PFSK-1 (cell line): ENCODE results near the gene PPP2R2D.

ENCODE experiments used
- FOXP2 ChIP-seq: optimal IDR thresholded peaks from 2 replicates; pipeline ENCODE3; 2011; ENCODE audit warnings: borderline replicate concordance, control low read depth, inconsistent platforms; ENCODE audit not compliant: insufficient read depth; ENCODE audit errors: extremely low read length, extremely low read depth
- POLR2AphosphoS5 ChIP-seq: IDR thresholded peaks from 2 replicates; pipeline ENCODE4 v1.6.1; 2012; ENCODE audit warnings: low read depth, mild to moderate bottlenecking, control low read depth, low read length, moderate library complexity
- SIN3A ChIP-seq: IDR thresholded peaks from 2 replicates; pipeline ENCODE4 v1.6.1; 2012; ENCODE audit warnings: mild to moderate bottlenecking, low read length, moderate library complexity, borderline replicate concordance; ENCODE audit not compliant: insufficient read depth
- TAF1 ChIP-seq: IDR thresholded peaks from 2 replicates; pipeline ENCODE4 v1.6.1; 2012; ENCODE audit warnings: low read length, control low read depth, borderline replicate concordance; ENCODE audit not compliant: insufficient read depth
- TF ChIP-seq, protein P1 (sequence below), 2 experiments: IDR thresholded peaks; 2 replicates each; pipeline versions ENCODE4 v1.6.1 to v1.8.0; 2011 to 2012; ENCODE audit warnings: low read depth in 2 of 2, low read length in 2 of 2, control low read depth in 1 of 2, inconsistent platforms in 1 of 2, mild to moderate bottlenecking in 1 of 2, moderate library complexity in 1 of 2; ENCODE audit not compliant: insufficient read depth in 1 of 2

DNA sequence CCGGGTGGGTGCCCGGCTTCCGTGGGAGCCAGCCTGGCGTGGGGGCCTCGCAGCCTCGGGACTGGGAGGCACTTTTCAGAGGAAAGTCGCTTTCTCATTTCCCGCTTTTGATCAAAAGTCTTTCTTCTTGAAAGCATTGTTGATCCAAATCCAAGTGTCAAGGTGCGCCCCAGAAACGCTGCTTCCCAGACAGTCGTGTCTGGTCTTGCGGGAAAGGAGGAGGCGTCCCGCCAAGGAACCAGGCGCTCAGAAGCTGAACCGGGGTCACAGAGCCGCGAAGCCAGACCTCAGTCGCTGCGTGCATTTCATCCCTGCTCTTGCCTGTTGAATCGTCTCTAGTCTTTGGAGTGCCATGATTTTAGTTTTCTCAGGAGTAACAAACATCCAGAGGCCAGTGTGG, 82.0 kb downstream of the PPP2R2D start:
- TF ChIP-seq POLR2AphosphoS5: no peak
- TF ChIP-seq, protein P1, sequence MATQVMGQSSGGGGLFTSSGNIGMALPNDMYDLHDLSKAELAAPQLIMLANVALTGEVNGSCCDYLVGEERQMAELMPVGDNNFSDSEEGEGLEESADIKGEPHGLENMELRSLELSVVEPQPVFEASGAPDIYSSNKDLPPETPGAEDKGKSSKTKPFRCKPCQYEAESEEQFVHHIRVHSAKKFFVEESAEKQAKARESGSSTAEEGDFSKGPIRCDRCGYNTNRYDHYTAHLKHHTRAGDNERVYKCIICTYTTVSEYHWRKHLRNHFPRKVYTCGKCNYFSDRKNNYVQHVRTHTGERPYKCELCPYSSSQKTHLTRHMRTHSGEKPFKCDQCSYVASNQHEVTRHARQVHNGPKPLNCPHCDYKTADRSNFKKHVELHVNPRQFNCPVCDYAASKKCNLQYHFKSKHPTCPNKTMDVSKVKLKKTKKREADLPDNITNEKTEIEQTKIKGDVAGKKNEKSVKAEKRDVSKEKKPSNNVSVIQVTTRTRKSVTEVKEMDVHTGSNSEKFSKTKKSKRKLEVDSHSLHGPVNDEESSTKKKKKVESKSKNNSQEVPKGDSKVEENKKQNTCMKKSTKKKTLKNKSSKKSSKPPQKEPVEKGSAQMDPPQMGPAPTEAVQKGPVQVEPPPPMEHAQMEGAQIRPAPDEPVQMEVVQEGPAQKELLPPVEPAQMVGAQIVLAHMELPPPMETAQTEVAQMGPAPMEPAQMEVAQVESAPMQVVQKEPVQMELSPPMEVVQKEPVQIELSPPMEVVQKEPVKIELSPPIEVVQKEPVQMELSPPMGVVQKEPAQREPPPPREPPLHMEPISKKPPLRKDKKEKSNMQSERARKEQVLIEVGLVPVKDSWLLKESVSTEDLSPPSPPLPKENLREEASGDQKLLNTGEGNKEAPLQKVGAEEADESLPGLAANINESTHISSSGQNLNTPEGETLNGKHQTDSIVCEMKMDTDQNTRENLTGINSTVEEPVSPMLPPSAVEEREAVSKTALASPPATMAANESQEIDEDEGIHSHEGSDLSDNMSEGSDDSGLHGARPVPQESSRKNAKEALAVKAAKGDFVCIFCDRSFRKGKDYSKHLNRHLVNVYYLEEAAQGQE (IDR thresholded peaks at IDR 0.05; ENCODE audit: insufficient read depth in 1 of 2, low read depth in 2 of 2, low read length in 2 of 2): no peak
- no peak for TF ChIP-seq FOXP2
- TF ChIP-seq TAF1: no peak
- TF ChIP-seq SIN3A: no peak
